Lower lobe of right lung (tissue), 2 donors: Measurements from ENCODE around the gene GNAO1. TPM values are rescaled to one million over a fixed set of nuclear protein-coding genes. Genes with fewer than 3 reads are reported as not detected.

Experiments used
- ATAC-seq, 2 donors: fragments of 200-7000 bp; cut with Tn5 transposase; one replicate each; pipeline ENCODE4 v1.9.1; 2020 to 2022; ENCODE audit warnings: mild to moderate bottlenecking in 2 of 2, moderate library complexity in 2 of 2
- DNase-seq: peaks from one replicate; pipeline ENCODE4 v3.0.0-alpha.2; 2020
- H3K27ac ChIP-seq: fragments of 200-600 bp; one replicate; pipeline ENCODE4 v1.8.0; 2022
- H3K27me3 ChIP-seq: fragments of 200-600 bp; one replicate; pipeline ENCODE4 v1.8.0; 2022; ENCODE audit warnings: low read depth
- H3K36me3 ChIP-seq: fragments of 200-600 bp; one replicate; pipeline ENCODE4 v1.8.0; 2022; ENCODE audit warnings: mild to moderate bottlenecking
- H3K4me1 ChIP-seq: fragments of 200-600 bp; one replicate; pipeline ENCODE4 v1.8.0; 2022
- H3K4me3 ChIP-seq: fragments of 200-600 bp; one replicate; pipeline ENCODE4 v1.8.0; 2022; ENCODE audit warnings: mild to moderate bottlenecking
- H3K9me3 ChIP-seq: fragments of 200-600 bp; one replicate; pipeline ENCODE4 v1.8.0; 2022
- CTCF ChIP-seq: fragments of 200-600 bp; IDR thresholded peaks from one replicate; pipeline ENCODE4 v1.8.0; 2022; ENCODE audit warnings: antibody characterized with exemption, mild to moderate bottlenecking
- intact Hi-C: fragments of 100-400 bp; cut with DNase I; formaldehyde crosslinking; loops from one replicate; pipeline ENCODE4 v1.11.0; 2022
- total RNA-seq: library from RNA; stranded (reverse); fragmentation: NEBNext Ultra II Directional; extraction: Animal tissue kit (Norgen Biotek cat#: 25700); gene quantifications from one replicate; pipeline ENCODE4 v1.2.1, GENCODE V29; 2021
- donor health status: DM: no; HTN: yes; CAD: no; lungs with severe emphysema.

GNAO1 gene
- total RNA-seq, 1 donor from 2014 or later = 1.8 TPM

DNA sequence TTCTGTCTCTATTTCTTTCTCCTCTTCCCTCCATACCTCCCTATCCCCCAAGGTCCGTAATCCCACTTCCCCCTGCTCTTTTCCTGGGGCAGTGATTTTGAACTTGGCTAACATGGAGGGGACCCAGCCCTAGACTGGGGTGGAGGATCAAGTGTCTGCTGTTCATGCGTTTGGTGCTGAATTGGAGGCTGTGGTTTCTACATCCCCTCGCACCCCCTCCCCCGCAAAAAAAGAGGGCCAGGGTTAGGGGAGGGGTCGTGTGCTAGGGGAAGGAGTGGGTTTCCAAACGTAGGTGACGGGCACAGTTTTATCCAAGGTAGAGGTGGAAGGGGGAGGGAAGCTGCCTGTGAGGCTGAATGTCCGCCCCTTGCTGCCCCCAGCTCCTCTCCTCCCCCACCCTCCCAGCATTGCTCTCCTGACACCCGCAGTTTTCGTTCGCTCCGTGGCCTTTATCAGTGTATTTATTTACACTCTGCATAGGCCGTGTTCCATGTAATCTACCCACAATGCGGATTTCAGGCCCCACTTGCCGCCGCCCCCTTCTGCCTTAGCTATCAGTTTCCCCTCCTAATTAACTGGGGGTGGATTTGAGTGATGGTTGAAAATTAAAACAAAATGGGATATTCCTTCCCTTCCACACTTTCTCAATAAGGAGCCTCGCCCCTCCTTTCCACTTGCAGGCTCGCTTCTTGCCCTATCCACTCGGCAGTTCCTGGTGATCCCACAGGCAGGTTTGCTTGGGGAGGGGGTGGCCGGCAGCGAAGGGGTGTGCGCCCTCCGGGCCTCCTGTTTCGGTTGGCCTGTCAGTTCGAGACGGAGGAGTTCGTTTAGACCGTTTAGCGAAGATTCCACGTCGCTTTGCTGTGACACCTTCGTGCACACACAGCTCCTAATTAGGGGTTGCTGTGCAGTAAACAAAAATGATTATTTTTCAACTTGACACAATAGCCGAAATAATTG, 2.0 kb downstream of the GNAO1 start:
- intact Hi-C loops = no loop called here
- H3K36me3 ChIP-seq = no peaks in the 10 kb centered on the region

GRCh38 chr16:56193951-56194726, 2.9 kb downstream of the GNAO1 start:
- intact Hi-C loops = no loop called here
- no peak for TF ChIP-seq CTCF
- Histone ChIP-seq H3K4me3 (peak overlapping the region; percentile 9), H3K36me3 (no peaks in the 10 kb centered on the region), H3K27ac (no peak overlapping the region), H3K27me3 (peaks cover 54% of the 10 kb centered on the region), H3K4me1 (peaks cover 17% of the 10 kb centered on the region), H3K9me3 (no peaks in the 10 kb centered on the region)
- DNase-seq = peak; percentile 71
- peak; percentile 83 to 88 for ATAC-seq

More for the DNA sequence above, 2.0 kb downstream of the GNAO1 start:
- H3K9me3 ChIP-seq = no peaks in the 10 kb centered on the region
- H3K4me1 ChIP-seq = peaks cover 17% of the 10 kb centered on the region
- no peak overlapping the region for H3K4me3 ChIP-seq
- no peak overlapping the region for H3K27ac ChIP-seq
- no peak for ATAC-seq
- DNase-seq = no peak
- no peak for TF ChIP-seq CTCF
- H3K27me3 ChIP-seq = peaks cover 61% of the 10 kb centered on the region

DNA sequence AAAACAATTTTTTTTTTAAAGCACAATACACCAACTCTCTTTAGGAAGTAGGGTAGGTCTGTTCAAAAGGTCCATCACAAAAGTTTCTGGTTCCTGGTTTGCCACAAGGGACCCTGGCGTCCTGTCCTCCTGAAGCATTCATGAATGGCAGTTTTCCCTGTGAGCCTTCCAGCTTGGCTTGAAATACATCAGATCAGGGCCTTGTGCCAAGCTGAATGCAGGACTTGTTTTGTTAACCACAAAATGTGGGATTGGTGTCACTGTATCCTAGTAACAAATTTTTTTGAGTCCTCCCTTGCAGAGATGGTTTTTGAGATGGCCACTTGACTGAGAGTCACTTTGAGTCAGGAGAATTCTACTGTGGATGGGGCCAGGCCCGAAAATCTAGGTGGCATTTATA, 3.9 kb downstream of the GNAO1 start:
- H3K9me3 ChIP-seq = no peaks in the 10 kb centered on the region
- no peak overlapping the region for H3K4me3 ChIP-seq
- intact Hi-C loops = no loop called here
- DNase-seq (no peak), ATAC-seq (no peak)
- H3K27ac ChIP-seq = no peak overlapping the region
- peaks cover 47% of the 10 kb centered on the region for H3K27me3 ChIP-seq
- TF ChIP-seq CTCF = no peak
- peaks cover 17% of the 10 kb centered on the region for H3K4me1 ChIP-seq
- no peaks in the 10 kb centered on the region for H3K36me3 ChIP-seq

- DNase-seq (no peak), ATAC-seq (no peak)
- Histone ChIP-seq H3K27ac (no peak overlapping the region), H3K36me3 (no peaks in the 10 kb centered on the region), H3K4me3 (no peak overlapping the region), H3K4me1 (peaks cover 10% of the 10 kb centered on the region), H3K9me3 (no peaks in the 10 kb centered on the region), H3K27me3 (peaks cover 41% of the 10 kb centered on the region)
- TF ChIP-seq CTCF = no peak
- intact Hi-C loops = no loop called here
Measured at GRCh38 chr16:56196381-56196780, 5.1 kb downstream of the GNAO1 start.

DNA sequence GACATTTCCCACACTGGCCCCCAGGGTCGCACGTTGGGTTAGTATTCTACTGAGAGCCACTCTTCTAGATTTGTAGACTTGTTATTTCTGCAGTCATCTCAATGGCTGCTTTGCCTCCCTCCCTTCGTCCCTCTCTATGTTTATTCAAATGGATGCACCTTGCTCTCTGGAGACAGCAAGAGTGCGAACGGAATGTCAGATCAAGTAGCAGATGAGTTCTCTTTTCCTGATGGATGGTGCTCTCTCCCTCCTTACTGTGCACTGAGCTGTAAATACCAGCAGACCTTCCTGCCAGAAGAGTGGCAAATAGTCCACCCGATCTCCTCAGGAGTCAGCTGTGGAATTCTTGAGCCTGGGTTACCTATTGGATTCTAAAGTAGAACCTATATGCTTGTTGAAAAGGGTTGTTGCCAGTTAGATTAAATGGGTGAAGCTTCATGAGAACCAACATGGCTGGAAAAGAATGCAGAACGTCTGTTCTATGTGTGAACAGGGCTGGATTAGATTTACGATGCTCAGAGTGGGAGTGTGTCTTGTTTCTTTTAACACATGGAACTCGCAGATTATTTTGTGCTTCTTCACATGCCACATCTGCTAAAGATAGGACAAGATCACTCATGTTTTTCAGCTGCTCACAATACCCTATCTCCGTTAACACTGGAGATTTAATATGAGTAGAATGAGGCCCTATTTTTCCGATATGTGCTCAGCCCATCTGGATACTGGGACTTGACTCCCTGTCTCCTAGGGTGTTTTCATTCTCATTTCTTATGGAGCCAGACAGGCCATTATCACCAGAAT, 6.1 kb downstream of the GNAO1 start:
- Histone ChIP-seq H3K9me3 (no peaks in the 10 kb centered on the region), H3K27me3 (peaks cover 31% of the 10 kb centered on the region), H3K27ac (no peak overlapping the region), H3K4me3 (no peak overlapping the region), H3K36me3 (no peaks in the 10 kb centered on the region), H3K4me1 (peaks cover 3% of the 10 kb centered on the region)
- intact Hi-C loops = no loop called here
- no peak for ATAC-seq
- DNase-seq = no peak
- no peak for TF ChIP-seq CTCF
